Parathyroid adenoma (tissue), 2 donors: ENCODE data around the gene CSMD2.
"Not testable (repeated sequence)": the region's sequence is repeated elsewhere in the genome, so short reads cannot be mapped to it uniquely, and the experiment has no call there.

Source experiments
- H2AFZ ChIP-seq: fragments of 300-600 bp; sonication (generic); one replicate; pipeline ENCODE4 v1.7.0; 2017; ENCODE audit warnings: antibody characterized with exemption, mild to moderate bottlenecking
- H3K27ac ChIP-seq: fragments of 300-600 bp; sonication (generic); one replicate; pipeline ENCODE4 v1.7.0; 2017
- H3K27me3 ChIP-seq: fragments of 300-600 bp; sonication (generic); one replicate; pipeline ENCODE4 v1.7.0; 2017; ENCODE audit warnings: low read length; ENCODE audit not compliant: control insufficient read depth, insufficient read depth
- H3K36me3 ChIP-seq: fragments of 300-600 bp; sonication (generic); one replicate; pipeline ENCODE4 v1.7.0; 2017; ENCODE audit warnings: low read length; ENCODE audit not compliant: control insufficient read depth, insufficient read depth
- H3K4me1 ChIP-seq: fragments of 300-600 bp; sonication (generic); one replicate; pipeline ENCODE4 v1.7.0; 2017; ENCODE audit warnings: control low read depth
- H3K4me2 ChIP-seq: fragments of 300-600 bp; sonication (generic); one replicate; pipeline ENCODE4 v1.7.0; 2017; ENCODE audit warnings: low read length
- H3K4me3 ChIP-seq: fragments of 300-600 bp; sonication (generic); one replicate; pipeline ENCODE4 v1.7.0; 2017; ENCODE audit warnings: low read depth, low read length
- H3K79me2 ChIP-seq: fragments of 300-600 bp; sonication (generic); one replicate; pipeline ENCODE4 v1.7.0; 2017; ENCODE audit warnings: control low read depth
- H3K9ac ChIP-seq: fragments of 300-600 bp; sonication (generic); one replicate; pipeline ENCODE4 v1.7.0; 2017; ENCODE audit warnings: mild to moderate bottlenecking
- H3K9me3 ChIP-seq: fragments of 300-600 bp; sonication (generic); one replicate; pipeline ENCODE4 v1.7.0; 2017; ENCODE audit warnings: low read length; ENCODE audit not compliant: control insufficient read depth
- TF ChIP-seq, protein P1 (sequence below): fragments of 300-600 bp; sonication (generic); IDR thresholded peaks from one replicate; pipeline ENCODE4 v1.7.0; 2017; ENCODE audit warnings: antibody characterized with exemption, mild to moderate bottlenecking
- donor health status: primary hyperparathyroidism.

CSMD2 gene

DNA sequence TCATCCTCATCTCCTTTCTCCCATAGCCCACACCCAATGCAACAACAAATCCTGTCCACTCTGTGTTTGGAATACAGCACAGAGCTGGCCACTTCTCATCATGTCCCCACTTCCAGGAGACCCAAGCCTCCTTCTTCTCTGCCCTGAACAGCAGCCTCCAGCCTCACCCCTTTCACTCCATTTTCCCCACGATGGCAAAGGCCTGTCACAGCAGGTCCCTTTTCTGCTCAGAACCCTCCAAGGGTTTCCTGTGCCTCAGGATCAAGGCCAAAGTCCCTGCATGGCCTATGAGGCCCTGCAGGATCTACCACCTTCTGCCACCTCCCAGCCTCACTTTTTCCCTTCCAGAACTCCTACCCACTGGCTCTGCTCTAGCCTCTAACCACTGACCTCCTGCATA is 78.5 kb downstream of the CSMD2 start:
- Histone ChIP-seq H3K4me2 (no peak overlapping the region), H2AFZ (no peak overlapping the region), H3K27ac (no peak overlapping the region), H3K4me1 (no peaks in the 10 kb centered on the region), H3K36me3 (no peaks in the 10 kb centered on the region), H3K27me3 (no peaks in the 10 kb centered on the region), H3K9ac (no peak overlapping the region), H3K4me3 (no peak overlapping the region), H3K79me2 (no peaks in the 10 kb centered on the region), H3K9me3 (no peaks in the 10 kb centered on the region)
- TF ChIP-seq, protein P1, sequence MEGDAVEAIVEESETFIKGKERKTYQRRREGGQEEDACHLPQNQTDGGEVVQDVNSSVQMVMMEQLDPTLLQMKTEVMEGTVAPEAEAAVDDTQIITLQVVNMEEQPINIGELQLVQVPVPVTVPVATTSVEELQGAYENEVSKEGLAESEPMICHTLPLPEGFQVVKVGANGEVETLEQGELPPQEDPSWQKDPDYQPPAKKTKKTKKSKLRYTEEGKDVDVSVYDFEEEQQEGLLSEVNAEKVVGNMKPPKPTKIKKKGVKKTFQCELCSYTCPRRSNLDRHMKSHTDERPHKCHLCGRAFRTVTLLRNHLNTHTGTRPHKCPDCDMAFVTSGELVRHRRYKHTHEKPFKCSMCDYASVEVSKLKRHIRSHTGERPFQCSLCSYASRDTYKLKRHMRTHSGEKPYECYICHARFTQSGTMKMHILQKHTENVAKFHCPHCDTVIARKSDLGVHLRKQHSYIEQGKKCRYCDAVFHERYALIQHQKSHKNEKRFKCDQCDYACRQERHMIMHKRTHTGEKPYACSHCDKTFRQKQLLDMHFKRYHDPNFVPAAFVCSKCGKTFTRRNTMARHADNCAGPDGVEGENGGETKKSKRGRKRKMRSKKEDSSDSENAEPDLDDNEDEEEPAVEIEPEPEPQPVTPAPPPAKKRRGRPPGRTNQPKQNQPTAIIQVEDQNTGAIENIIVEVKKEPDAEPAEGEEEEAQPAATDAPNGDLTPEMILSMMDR = no peak

- no peaks in the 10 kb centered on the region for H3K79me2 ChIP-seq
- no peak overlapping the region for H3K9ac ChIP-seq
- TF ChIP-seq, protein P1 = no peak
- H3K4me2 ChIP-seq = no peak overlapping the region
- H3K4me3 ChIP-seq = no peak overlapping the region
- no peaks in the 10 kb centered on the region for H3K4me1 ChIP-seq
- H2AFZ ChIP-seq = no peak overlapping the region
- no peak overlapping the region for H3K27ac ChIP-seq
- no peaks in the 10 kb centered on the region for H3K9me3 ChIP-seq
- no peaks in the 10 kb centered on the region for H3K27me3 ChIP-seq
- no peaks in the 10 kb centered on the region for H3K36me3 ChIP-seq
Measured at GRCh38 chr1:34083974-34084373, 81.1 kb downstream of the CSMD2 start.

GRCh38 chr1:34082085-34082670 is 82.9 kb downstream of the CSMD2 start:
- H3K36me3 ChIP-seq, H3K79me2 ChIP-seq, H3K9ac ChIP-seq, H3K27ac ChIP-seq, H2AFZ ChIP-seq, H3K4me3 ChIP-seq, H3K9me3 ChIP-seq, H3K27me3 ChIP-seq, H3K4me1 ChIP-seq, H3K4me2 ChIP-seq: not testable (repeated sequence)

GRCh38 chr1:34078383-34078782 is 86.6 kb downstream of the CSMD2 start:
- no peaks in the 10 kb centered on the region for H3K9me3 ChIP-seq
- no peak overlapping the region for H3K27ac ChIP-seq
- no peaks in the 10 kb centered on the region for H3K4me1 ChIP-seq
- no peaks in the 10 kb centered on the region for H3K27me3 ChIP-seq
- H3K4me2 ChIP-seq = no peak overlapping the region
- no peaks in the 10 kb centered on the region for H3K36me3 ChIP-seq
- TF ChIP-seq, protein P1 = no peak
- no peak overlapping the region for H2AFZ ChIP-seq
- no peak overlapping the region for H3K4me3 ChIP-seq
- H3K9ac ChIP-seq = no peak overlapping the region
- no peaks in the 10 kb centered on the region for H3K79me2 ChIP-seq

DNA sequence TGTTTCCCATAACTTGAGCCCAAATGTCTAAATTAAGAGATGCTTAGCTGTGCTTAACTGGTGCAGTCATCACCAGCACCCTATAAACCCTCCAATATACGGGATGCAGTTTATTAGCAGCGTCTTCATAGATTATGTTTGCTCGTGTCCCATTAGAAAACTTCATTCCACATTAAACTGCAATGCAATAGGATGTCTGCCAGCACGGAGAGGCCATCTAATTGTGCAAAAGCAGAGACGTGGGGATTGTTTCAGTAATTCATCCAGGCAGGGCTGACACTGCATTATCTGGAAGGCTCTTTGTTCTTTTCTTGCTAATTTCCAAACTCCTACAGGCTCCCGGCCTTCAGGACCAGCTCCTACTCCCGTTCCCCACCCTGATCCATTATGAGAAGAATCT is 89.5 kb downstream of the CSMD2 start:
- Histone ChIP-seq H3K27ac (no peak overlapping the region), H3K36me3 (no peaks in the 10 kb centered on the region), H2AFZ (no peak overlapping the region), H3K79me2 (no peaks in the 10 kb centered on the region), H3K9me3 (no peaks in the 10 kb centered on the region), H3K4me2 (no peak overlapping the region), H3K27me3 (no peaks in the 10 kb centered on the region), H3K9ac (no peak overlapping the region), H3K4me3 (no peak overlapping the region), H3K4me1 (no peaks in the 10 kb centered on the region)
- TF ChIP-seq, protein P1 = no peak
